HG03520 (cell line): ENCODE results near the gene TTPAL.

Experiments
- ATAC-seq: cut with Tn5 transposase; IDR thresholded peaks from one replicate; pipeline ENCODE4 v1.9.1; 2021; ENCODE audit warnings: mild to moderate bottlenecking, moderate library complexity; ENCODE audit not compliant: unreplicated experiment

The TTPAL gene

DNA sequence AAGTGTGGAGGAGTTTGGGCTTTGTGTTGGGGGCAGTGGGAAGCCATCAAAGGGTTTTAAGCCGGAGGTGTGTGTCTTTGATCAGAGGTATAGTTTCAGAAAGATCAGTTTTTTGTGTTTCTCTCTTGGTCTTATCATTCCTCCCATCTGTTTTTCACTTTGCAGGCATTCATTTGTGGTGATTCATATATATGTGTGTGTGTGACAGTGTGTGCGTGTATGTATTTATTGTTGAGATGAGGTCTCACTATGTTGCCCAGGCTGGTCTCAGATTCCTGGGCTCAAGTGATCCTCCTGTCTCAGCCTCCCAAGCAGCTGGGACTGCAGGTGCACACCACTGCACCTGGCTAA, 57.3 kb downstream of the TTPAL start:
- ATAC-seq: no peak

DNA sequence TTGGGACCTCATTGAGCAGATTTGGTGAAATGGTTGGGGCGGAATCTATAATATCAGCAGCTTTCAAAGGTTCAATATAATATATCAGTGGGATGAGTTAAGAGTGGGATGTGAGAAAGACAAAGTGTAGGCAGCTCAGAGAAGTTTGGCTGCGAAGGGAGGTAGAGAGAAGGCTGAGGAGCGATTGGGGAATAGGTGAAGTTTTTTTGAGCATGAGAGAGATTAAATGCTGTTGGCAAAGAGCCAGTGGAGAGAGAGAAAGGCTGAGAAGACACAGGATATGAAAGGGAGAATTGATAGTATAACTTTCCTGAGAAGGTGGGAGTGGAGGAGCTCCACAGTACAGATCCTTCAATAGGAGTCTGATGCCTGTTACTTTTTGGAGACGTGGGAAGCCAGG, 58.3 kb downstream of the TTPAL start:
- ATAC-seq: no peak

DNA sequence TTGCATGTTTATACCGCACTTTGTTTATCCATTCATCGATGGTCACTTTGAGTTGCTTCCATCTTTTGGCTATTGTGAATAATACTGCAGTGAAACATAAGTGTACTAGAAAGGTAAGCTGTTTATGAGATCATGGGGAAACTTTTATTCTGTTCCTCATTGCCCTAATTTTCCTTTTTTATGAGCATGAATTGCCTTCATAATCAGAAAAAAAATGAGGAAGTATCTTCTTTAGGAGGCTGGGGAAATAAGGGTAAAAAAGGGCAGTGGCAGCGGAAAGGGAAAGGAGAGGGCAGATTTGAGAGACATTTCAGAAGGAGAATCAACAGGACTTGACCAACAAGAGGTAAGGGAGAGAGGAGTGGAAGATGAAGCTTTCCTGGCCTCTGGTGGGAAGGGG, 60.5 kb downstream of the TTPAL start:
- ATAC-seq: no peak

DNA sequence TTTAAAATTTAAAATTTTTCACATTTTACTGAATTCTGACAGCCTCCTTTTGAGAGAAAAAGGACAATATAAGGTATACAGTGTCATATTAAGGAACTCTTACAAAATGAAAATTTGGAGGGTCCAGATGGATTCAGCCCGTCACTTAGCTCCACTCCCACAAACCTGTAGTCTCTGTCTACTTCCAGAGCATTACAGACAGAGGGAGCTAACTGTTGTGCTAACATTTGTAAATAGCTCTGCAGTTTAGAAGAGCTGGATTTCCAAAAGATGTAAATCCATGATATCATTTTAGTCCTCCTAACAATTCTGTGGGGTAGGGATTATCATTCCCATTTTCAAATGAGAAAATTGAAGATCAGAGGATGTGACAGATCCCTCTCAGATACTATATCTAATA, 62.3 kb downstream of the TTPAL start:
- ATAC-seq: no peak

DNA sequence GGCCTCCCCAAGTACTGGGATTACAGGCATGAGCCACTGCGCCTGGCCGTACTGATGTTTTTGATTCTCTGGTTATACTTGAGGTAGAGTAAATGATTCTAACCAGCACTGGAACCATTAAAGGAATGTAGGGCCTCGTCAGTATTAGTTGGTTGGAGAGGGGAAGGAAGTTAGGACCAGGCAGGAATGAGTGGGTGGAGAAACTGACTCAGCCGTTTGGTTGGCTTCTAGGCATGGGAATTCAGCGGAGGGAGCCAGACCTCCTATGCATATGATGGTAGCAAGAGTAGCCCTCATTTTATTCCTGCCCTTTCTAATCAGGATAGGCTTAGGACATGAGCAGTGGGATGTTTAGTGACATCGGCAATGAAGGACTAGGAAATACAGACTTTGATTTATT, 65.2 kb downstream of the TTPAL start:
- ATAC-seq: no peak

DNA sequence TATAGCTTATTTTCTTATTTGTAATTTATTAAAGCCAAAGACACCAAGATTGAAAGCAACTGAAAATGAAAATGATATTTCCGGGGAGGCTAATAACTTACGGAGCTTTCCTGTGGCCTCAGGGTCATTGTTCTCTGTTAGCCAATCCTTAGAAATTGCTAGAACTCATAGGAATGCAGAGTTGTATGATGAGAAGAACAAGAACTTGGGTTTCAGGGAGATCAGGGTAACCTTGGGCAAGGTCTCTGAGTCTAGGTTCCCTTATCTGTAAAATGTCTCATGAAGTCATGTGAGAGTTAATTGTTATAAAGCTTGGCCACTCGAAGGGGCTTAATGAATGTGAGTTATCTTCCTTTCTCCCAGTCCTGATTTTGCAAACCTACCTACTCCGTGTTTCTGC, 66.3 kb downstream of the TTPAL start:
- ATAC-seq: no peak

DNA sequence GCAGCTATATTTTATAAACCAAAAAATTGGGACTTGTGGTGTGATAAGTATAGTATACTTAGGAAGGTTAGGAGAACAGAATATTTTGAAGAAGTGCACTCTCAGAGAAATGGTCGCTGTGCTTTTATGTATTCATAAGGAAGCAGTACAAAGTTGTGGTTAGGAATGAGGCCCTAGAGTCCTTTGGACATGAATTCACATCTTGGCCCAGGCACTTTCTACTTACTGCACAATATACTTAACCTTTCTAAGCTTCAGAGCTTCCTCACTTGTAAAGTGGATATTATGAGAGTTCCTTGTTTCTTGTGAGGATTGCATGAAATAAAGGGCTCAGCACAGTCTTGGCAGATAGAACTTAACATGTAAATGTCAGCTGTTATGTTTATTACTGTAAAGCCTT, 67.2 kb downstream of the TTPAL start:
- ATAC-seq: no peak

DNA sequence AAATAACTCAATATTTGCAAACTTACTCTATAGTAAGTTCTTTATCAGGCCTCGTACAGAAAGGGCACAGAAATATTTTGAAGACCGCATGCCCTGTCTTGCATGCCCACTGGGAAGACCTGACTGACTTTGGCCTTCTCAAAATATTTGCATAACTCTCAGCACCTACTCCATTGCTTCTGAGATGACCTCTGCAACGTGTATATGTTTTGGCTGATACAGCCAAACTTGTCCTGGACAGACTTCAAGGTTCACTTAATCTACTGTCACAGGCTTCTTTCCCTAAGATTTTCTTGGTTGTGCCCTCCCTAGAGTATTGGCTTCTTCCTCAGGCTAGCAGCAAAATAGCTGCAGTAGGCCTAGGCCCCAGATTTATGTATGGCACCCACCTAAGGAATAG, 67.7 kb downstream of the TTPAL start:
- no peak for ATAC-seq
